Psoas muscle (tissue), 8 donors: ENCODE data around the gene ORMDL3. TPM values are rescaled to one million over a fixed set of nuclear protein-coding genes. Genes with fewer than 3 reads are reported as not detected.
"Not testable (repeated sequence)": the region's sequence is repeated elsewhere in the genome, so short reads cannot be mapped to it uniquely, and the experiment has no call there.

Experiments
- ATAC-seq, 4 donors: fragments of 200-7000 bp; cut with Tn5 transposase; one replicate each; pipeline ENCODE4 v1.9.1; 2020; ENCODE audit warnings: moderate library complexity in 3 of 4, mild to moderate bottlenecking in 2 of 4
- DNase-seq, 2 donors: peaks; one replicate each; pipeline ENCODE4 v3.0.0-alpha.2; 2020
- H3K27ac ChIP-seq: fragments of 200-600 bp; one replicate; pipeline ENCODE4 v1.8.0; 2022
- H3K27me3 ChIP-seq, 3 donors: fragments of 200-600 bp in 1 of 3; one replicate each; pipeline versions ENCODE4 v1.6.1 to v1.8.0; 2013 to 2022; ENCODE audit warnings: low read length in 2 of 3, mild to moderate bottlenecking in 2 of 3, moderate library complexity in 1 of 3; ENCODE audit not compliant: insufficient read depth in 3 of 3
- H3K36me3 ChIP-seq, 2 donors: fragments of 200-600 bp in 1 of 2; one replicate each; pipeline versions ENCODE4 v1.6.1 to v1.8.0; 2013 to 2022; ENCODE audit warnings: low read depth in 1 of 2, mild to moderate bottlenecking in 1 of 2, moderate library complexity in 1 of 2; ENCODE audit not compliant: insufficient read depth in 1 of 2
- H3K4me1 ChIP-seq: fragments of 200-600 bp; one replicate; pipeline ENCODE4 v1.8.0; 2022
- H3K4me3 ChIP-seq: fragments of 200-600 bp; one replicate; pipeline ENCODE4 v1.8.0; 2022; ENCODE audit warnings: mild to moderate bottlenecking
- H3K9me3 ChIP-seq: fragments of 200-600 bp; one replicate; pipeline ENCODE4 v1.8.0; 2022
- WGBS, 3 donors: extraction: QIAGEN DNeasy Blood & Tissue Kit; methylation state at CpG; one replicate each; pipeline versions ENCODE4 v1.1.6 to v1.1.7; 2013; 5-methylcytosine and 5-hydroxymethylcytosine counted together
- intact Hi-C, 2 donors: fragments of 100-400 bp; cut with DNase I; formaldehyde crosslinking; loops; one replicate each; pipeline versions ENCODE4 v1.11.0 to v1.14.2; 2022
- polyA plus RNA-seq, 3 donors: library from polyadenylated mRNA; stranded (reverse); fragments of 200-250 nt; gene quantifications; one replicate each; pipeline ENCODE4 v1.2.3, GENCODE V29; 2013
- total RNA-seq, 4 donors: library from RNA; stranded (reverse); fragmentation: NEBNext Ultra II Directional in 2 of 4; extraction: Animal tissue kit (Norgen Biotek cat#: 25700) in 2 of 4; gene quantifications; one replicate each; pipeline versions ENCODE4 v1.2.1 to v1.2.4, GENCODE V29; 2021 to 2023
- TF ChIP-seq, protein P1 (sequence below): fragments of 200-600 bp; IDR thresholded peaks from one replicate; pipeline ENCODE4 v1.8.0; 2022; ENCODE audit warnings: antibody characterized with exemption
- donor health status: healthy with polysubstance abuse.
- donor health status: DM: no; HTN: no; CAD: no; lungs with moderate emphysema.
- donor health status: Bipolar disorder and iron deficiency.
- donor health status: healthy.
- donor health status: DM: yes; HTN: yes; CAD: no.
- donor health status: DM: no; HTN: no; CAD: no.
- donor health status: DM: no; HTN: no; CAD: no.
- donor health status: DM: yes; HTN: yes; CAD: no.

Gene ORMDL3
- total and polyA plus RNA-seq, 7 donors, result 16.9 to 66.9 (median 22.7) TPM

DNA sequence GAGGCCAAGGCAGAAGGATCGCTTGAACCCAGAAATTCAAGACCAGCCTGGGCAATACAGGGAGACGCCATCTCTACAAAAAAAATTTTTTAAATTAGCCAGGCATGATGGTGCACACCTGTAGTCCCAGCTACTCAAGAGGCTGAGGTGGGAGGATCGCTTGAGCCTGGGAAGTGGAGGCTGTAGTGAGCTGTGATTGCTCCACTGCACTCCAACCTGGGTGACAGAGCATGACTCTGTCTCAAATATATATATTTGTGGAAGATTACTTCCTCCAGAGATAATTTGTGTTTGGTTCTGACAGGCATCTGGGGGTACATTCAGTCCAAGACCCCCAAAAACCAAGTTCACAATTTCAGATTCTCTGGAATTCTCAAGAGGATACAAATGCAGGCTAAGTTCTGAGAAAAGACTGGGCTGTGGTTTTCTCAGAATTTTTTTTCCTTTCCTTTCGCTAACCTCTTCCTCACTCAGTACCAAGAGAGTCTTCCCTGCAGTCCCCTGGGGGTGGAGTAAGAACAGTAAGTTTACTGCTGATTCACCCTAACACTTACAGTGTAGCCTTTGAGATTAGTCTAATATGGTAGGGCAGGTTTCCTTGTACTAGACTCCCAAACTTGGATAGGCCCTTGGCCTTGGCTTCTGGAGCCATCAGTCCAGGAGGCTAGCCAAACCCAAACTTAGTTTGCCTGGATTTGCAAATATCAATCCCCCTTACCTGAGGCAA, 24.1 kb downstream of the ORMDL3 start:
- WGBS, 3 donors, result 85 to 93% (median 91%) methylated on average over 4 of the region's 4 CpGs
- H3K9me3 ChIP-seq, result no peaks in the 10 kb centered on the region
- ATAC-seq (no peak), DNase-seq (no peak)
- no peaks in the 10 kb centered on the region for H3K27me3 ChIP-seq
- no peak overlapping the region for H3K4me3 ChIP-seq
- intact Hi-C loops, result no loop called here
- no peaks in the 10 kb centered on the region for H3K4me1 ChIP-seq
- H3K27ac ChIP-seq, result no peak overlapping the region
- H3K36me3 ChIP-seq, result peaks cover 0 to 5% of the 10 kb centered on the region in 2 donors
- TF ChIP-seq, protein P1, sequence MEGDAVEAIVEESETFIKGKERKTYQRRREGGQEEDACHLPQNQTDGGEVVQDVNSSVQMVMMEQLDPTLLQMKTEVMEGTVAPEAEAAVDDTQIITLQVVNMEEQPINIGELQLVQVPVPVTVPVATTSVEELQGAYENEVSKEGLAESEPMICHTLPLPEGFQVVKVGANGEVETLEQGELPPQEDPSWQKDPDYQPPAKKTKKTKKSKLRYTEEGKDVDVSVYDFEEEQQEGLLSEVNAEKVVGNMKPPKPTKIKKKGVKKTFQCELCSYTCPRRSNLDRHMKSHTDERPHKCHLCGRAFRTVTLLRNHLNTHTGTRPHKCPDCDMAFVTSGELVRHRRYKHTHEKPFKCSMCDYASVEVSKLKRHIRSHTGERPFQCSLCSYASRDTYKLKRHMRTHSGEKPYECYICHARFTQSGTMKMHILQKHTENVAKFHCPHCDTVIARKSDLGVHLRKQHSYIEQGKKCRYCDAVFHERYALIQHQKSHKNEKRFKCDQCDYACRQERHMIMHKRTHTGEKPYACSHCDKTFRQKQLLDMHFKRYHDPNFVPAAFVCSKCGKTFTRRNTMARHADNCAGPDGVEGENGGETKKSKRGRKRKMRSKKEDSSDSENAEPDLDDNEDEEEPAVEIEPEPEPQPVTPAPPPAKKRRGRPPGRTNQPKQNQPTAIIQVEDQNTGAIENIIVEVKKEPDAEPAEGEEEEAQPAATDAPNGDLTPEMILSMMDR, result no peak

DNA sequence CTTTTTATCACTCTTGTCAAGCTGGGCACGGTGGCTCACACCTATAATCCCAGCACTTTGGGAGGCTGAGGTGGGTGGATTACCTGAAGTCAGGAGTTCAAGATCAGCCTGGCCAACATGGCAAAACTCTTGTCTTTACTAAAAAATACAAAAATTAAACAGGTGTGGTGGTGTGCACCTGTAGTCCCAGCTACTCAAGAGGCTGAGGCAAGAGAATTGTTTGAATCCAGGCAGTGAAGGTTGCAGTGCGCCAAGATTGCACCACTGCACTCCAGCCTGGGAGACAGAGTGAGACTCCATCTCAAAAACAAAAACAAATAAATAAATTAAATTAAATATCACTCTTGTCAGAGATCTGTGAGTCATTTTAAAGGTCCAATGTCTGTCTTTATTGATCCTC, 25.4 kb downstream of the ORMDL3 start:
- intact Hi-C loops, H3K27me3 ChIP-seq, H3K27ac ChIP-seq, H3K9me3 ChIP-seq, H3K36me3 ChIP-seq, H3K4me1 ChIP-seq, DNase-seq, ATAC-seq, H3K4me3 ChIP-seq: not testable (repeated sequence)
- WGBS, 3 donors, result 89 to 93% (median 89%) methylated on average over 2 of the region's 2 CpGs

DNA sequence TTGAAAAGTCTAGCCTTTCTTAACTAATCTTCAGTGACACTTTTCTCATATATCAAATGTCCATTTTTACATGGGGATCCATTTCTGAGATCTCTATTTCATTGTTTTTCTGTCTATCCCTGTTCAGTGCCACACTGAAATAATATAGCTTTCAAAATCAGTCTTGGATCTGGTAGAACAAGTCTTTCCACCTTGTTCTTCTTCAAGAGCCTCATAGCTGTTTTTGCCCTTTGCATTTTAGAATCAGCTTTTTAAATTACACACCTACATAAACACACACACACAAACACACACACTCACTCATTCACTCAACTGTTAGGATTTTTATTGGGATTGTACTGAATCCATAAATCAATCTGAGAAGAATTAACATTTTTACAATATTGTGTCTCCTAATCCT, 28.2 kb downstream of the ORMDL3 start:
- DNase-seq, result no peak
- intact Hi-C loops, result no loop called here
- no peaks in the 10 kb centered on the region for H3K27me3 ChIP-seq
- H3K4me3 ChIP-seq, result no peak overlapping the region
- H3K9me3 ChIP-seq, result no peaks in the 10 kb centered on the region
- H3K27ac ChIP-seq, result no peak overlapping the region
- H3K4me1 ChIP-seq, result no peaks in the 10 kb centered on the region
- TF ChIP-seq, protein P1, result no peak
- no peaks in the 10 kb centered on the region for H3K36me3 ChIP-seq
- no peak for ATAC-seq

DNA sequence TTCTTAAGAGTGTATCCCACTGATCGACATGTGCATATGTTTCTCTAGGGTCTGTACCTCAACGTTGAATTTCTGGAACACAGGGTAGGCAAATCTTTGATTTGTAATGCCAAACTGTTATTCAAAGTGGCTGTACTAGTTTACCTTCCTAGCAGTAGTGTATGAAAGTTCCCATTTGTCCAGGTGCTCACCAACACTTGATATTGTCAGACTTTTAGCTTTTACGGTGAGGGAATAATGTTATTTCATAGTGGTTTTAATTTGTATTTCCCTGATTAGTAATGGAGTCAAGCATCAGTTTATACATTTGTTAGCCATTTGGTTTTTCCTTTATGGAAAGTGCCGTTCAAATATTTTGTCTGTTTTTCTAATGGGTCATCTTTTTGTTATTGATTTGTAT, 29.3 kb downstream of the ORMDL3 start:
- Histone ChIP-seq H3K4me3 (no peak overlapping the region), H3K4me1 (no peaks in the 10 kb centered on the region), H3K36me3 (no peaks in the 10 kb centered on the region), H3K27me3 (no peaks in the 10 kb centered on the region), H3K27ac (no peak overlapping the region), H3K9me3 (no peaks in the 10 kb centered on the region)
- 79 to 94% (median 85%) methylated on average over 4 of the region's 4 CpGs for WGBS, 3 donors
- DNase-seq, result no peak
- TF ChIP-seq, protein P1, result no peak
- intact Hi-C loops, result no loop called here
- ATAC-seq, result no peak

DNA sequence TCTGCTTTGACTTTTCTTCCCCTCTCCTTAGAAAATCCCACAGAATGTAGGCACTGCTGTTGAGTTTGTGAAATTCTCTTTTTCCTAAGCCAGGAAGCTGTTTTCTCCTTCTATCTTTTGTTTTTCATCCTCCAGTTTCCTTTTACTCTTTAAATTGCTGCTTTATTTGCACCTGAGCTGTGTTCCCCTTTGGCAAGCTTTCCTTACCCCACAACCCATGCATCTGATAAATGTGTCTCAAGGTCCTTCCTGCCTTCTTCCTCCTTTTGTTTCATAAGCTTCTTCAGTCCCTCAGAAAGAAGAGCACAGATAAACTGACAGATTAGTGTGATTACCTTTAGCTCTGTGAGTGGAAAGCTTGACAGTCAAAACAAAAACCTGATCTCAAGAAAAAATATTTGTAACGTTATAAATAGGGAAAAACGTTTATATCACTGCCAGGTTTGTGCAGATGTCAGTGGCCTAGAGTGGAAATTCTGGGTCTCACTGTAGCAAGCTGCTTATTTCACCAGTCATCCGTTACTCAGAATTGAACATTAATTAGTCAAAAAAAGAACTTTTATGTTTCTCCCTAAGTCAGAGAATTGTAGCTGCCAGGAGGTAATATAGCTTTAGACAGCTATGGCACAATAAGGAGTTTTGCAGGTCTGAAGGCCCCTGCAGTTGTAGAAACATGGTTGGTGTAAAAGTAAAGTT, 32.6 kb downstream of the ORMDL3 start:
- intact Hi-C loops, result no loop called here
- Histone ChIP-seq H3K36me3 (no peaks in the 10 kb centered on the region), H3K27ac (no peak overlapping the region), H3K9me3 (no peaks in the 10 kb centered on the region), H3K4me3 (no peak overlapping the region), H3K27me3 (peaks cover 0 to 10% (median 5%) of the 10 kb centered on the region in 3 donors), H3K4me1 (no peaks in the 10 kb centered on the region)
- ATAC-seq (no peak), DNase-seq (no peak)
- TF ChIP-seq, protein P1, result no peak
- 27 to 33% (median 30%) methylated on average over 3 of the region's 3 CpGs for WGBS, 3 donors
